Vagina (tissue), 2 donors: Measurements from ENCODE around the gene TIGD2.

Experiments used
- CTCF ChIP-seq, 3 experiments: fragments of 450-650 bp in 2 of 3; fragments of 200-600 bp in 1 of 3; sonication (generic) in 1 of 3; IDR thresholded peaks; one replicate each; pipeline ENCODE4 v1.5.1; 2017 to 2019; ENCODE audit warnings: antibody characterized with exemption in 3 of 3, mild to moderate bottlenecking in 2 of 3, moderate library complexity in 2 of 3
- POLR2AphosphoS5 ChIP-seq, 2 donors: sonication (generic); formaldehyde crosslinking; IDR thresholded peaks; one replicate each; pipeline ENCODE4 v1.9.0; 2017; ENCODE audit warnings: antibody characterized with exemption in 2 of 2, mild to moderate bottlenecking in 2 of 2, low read depth in 1 of 2; ENCODE audit not compliant: insufficient read depth in 1 of 2

- TF ChIP-seq CTCF (IDR thresholded peaks at IDR 0.05): peak in 2 of 3 experiments; percentile 66 to 68
- peak in 1 of 2 donors; percentile 32 for TF ChIP-seq POLR2AphosphoS5 (IDR thresholded peaks at IDR 0.05; ENCODE audit: insufficient read depth in 1 of 2, low read depth in 1 of 2)
Observed at GRCh38 chr4:89158884-89159503, 47.7 kb downstream of the TIGD2 start.
